GM21529 (cell line): Measurements from ENCODE around the gene PRXL2A.
"Not testable (repeated sequence)": the region's sequence is repeated elsewhere in the genome, so short reads cannot be mapped to it uniquely, and the experiment has no call there.

Source experiments
- ATAC-seq: cut with Tn5 transposase; IDR thresholded peaks from one replicate; pipeline ENCODE4 v1.9.1; 2021; ENCODE audit not compliant: unreplicated experiment

Gene PRXL2A

GRCh38 chr10:80408242-80409101 is at the start of gene PRXL2A:
TSS of gene PRXL2A (plus strand) at chr10:80408551. CDS start at chr10:80420468, 11,917 bp downstream.
- ATAC-seq, result peak; percentile 94

DNA sequence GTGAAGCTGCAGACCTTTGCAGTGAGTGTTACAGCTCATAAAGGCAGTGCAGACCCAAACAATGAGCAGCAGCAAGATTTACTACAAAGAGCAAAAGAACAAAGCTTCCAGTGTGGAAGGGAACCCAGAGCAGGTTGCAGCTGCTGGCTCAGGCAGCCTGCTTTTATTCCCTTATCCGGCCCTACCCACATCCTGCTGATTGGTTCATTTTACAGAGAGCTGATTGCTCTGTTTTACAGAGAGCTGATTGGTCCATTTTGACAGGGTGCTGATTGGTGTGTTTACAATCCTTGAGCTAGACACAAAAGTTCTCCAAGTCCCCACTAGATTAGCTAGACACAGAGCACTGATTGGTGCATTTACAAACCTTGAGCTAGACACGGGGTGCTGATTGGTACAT is 49.4 kb upstream of the PRXL2A start:
- ATAC-seq, result not testable (repeated sequence)

- ATAC-seq, result no peak
Observed at GRCh38 chr10:80359644-80360043, 48.7 kb upstream of the PRXL2A start.

- ATAC-seq, result no peak
Observed at GRCh38 chr10:80365510-80365909, 42.8 kb upstream of the PRXL2A start.

GRCh38 chr10:80371467-80371866 is 36.9 kb upstream of the PRXL2A start:
- ATAC-seq, result no peak

GRCh38 chr10:80372675-80373074 is 35.7 kb upstream of the PRXL2A start:
- ATAC-seq, result no peak

DNA sequence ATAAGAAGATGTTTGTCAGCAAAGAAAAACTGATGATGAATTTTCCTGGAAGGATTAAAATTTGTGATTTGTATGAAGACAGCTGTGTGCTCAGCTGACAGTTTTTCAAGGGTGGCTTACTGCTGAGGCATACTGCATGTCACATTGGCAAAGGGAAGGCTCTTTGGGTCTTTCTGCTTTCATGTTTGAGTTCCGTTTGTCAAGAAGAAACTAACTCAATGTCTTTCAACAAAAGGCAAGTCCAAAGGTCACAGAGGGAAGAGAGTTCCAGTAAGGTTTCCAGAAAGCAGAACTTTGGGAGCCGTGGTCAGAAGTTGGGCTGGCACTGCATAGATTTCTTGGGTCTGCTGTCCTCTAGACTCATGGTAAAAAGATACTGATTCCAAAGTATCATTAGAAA is 34.8 kb upstream of the PRXL2A start:
- ATAC-seq, result no peak

DNA sequence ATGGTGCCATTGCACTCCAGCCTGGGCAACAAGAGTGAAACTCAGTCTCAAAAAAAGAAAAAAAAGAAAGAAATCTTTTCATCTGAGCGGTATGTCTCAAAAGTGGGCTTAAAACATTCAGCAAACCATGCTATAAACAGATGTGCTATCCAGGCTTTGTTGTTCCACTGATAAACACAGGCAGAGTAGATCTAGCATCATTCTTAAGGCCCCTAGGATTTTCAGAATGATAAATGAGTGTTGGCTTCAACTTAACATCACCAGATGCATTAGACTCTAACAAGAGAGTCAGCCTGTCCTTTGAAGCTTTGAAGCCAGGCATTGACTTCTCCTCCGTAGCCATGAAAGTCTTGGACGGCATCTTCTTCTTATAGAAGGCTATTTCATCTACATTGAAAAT is 28.6 kb upstream of the PRXL2A start:
- ATAC-seq, result no peak

- no peak for ATAC-seq
Observed at GRCh38 chr10:80380185-80380584, 28.2 kb upstream of the PRXL2A start.

DNA sequence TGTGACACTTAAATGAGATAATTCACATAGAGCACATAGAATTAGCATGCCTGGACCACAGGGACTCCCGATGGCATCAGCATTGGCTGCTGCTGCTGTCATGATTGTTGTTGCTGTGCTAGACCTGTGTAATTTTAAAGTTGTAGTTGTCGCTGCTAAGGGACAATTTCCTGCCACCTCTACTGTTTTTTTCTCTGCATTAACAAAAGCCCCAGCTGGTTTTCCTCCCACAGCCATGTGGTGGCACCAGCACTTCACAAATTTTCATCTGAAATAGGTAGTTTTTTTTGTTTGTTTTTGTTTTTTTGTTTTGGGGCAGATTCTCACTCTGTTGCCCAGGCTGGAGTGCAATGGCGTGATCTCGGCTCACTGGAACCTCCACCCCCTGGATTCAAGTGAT is 25.4 kb upstream of the PRXL2A start:
- peak; percentile 68 for ATAC-seq

- ATAC-seq, result no peak
Observed at GRCh38 chr10:80390740-80391139, 17.6 kb upstream of the PRXL2A start.

GRCh38 chr10:80392250-80392649 is 16.1 kb upstream of the PRXL2A start:
- no peak for ATAC-seq

GRCh38 chr10:80394358-80394916 is 13.9 kb upstream of the PRXL2A start:
- no peak for ATAC-seq

DNA sequence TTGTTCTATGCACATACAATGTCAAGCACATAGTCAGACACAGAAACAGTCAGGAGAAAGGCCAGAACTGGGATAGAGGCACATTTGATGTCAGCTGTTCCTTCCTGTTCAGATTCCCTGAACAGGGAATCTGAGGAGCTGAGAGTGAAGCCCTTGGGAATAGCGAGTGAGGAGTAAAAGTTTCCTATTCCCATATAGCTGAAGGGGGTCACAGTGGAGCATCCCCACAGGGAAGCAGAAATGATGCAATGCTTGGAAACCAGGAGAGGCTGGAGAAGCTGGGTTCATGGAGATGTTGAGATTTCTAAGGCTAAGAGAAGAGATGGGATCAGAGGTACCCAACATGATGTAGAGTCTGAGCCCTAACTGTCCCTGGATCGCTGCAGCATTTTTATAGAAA is 11.3 kb upstream of the PRXL2A start:
- no peak for ATAC-seq

DNA sequence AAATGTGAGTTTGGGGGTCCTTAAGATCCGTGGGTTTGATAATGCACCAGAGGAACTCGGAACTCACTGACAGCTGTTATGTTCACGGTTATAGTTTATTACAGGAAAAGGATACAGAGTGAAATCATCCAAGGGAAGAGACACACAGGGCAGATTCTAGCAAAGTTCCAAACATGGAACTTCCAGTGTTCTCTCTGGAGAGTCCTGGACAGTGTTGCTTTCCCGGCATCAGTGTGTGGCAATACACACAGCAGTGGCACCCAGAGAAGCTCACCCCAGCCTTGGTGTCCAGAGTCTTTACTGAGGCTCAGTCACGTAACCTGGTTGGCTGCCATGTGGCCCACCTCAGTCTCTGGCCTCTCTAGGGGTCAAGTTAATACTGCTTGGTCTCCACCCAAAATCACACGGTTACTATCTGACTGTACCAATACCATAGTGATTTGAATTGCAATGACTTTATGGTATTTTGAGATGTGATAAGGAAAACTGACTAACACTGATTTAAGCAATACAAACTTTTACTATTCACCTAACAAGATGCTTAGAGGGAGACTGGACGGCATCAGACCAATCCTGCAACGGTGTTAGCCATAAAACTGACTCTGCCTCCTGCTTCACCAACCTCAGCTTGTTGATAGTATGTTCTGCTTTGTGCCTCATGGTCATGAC is 8.1 kb upstream of the PRXL2A start:
- no peak for ATAC-seq

DNA sequence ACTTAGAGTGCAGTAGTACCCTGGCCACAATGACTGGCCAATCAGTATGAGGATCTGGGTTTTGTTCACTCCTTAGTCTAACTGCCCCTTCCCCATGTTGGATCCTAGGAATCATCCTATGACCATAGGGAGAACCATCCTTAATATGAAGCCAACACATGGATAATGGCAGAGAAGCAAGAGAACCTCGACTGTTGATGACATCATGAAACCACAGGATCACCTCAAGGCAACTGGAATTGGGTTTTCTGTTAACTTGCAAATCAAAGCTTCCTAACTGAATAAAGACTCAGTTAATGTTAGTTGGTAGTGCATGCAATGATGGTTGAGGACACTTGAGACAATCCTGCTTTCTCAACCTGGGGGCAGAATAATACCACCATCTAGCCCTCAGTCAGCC is 3.3 kb upstream of the PRXL2A start:
- ATAC-seq, result no peak

- no peak for ATAC-seq
Observed at GRCh38 chr10:80405626-80406025, 2.7 kb upstream of the PRXL2A start.

DNA sequence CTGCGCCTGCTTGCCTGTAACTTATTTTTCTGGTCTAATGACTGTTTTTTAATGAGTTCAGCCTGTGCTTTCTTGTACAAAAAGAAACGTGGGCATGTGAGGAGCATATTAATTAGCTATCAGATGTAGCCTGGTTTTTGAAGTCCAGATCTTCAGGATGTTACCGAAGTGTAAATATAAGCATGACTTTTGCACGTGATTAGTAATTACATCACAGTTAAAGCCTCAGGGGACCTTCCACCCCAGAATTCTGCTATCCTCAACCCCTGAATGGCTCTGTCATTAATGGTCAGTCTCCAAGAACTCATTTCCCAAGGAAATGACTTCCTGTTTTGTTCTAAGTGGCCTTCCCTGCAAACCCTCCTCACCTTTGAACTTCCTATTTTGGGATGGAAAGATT is 2.1 kb upstream of the PRXL2A start:
- ATAC-seq, result no peak

- ATAC-seq, result peak; percentile 29
Observed at GRCh38 chr10:80407812-80408241, 524 bp upstream of the PRXL2A start.

- no peak for ATAC-seq
Observed at GRCh38 chr10:80409121-80409520, 770 bp downstream of the PRXL2A start.

- no peak for ATAC-seq
Observed at GRCh38 chr10:80410122-80410521, 1.8 kb downstream of the PRXL2A start.

GRCh38 chr10:80410578-80411145 is 2.3 kb downstream of the PRXL2A start:
- ATAC-seq, result no peak
